AG04449 (cell line): ENCODE results near the gene CENPE.

ENCODE experiments used
- CTCF ChIA-PET: fragments of 350-600 bp; formaldehyde crosslinking; extraction: SDS; loops from one replicate; lab custom pipeline; 2021; ENCODE audit warnings: antibody characterized with exemption; lab: Yijun Ruan, JAX
- POLR2A ChIA-PET: fragments of 400-600, 350-600 bp; formaldehyde crosslinking; extraction: SDS; loops from one replicate; lab custom pipeline; 2020; ENCODE audit warnings: antibody characterized with exemption, inconsistent platforms; lab: Yijun Ruan, JAX
- DNase-seq: peaks from one replicate; pipeline ENCODE4 v3.0.0-alpha.2; 2010; ENCODE audit warnings: low read depth, low spot score
- H3K4me3 ChIP-seq: 2 replicates; pipeline ENCODE4 v1.5.1; 2011; ENCODE audit warnings: low read depth, mild to moderate bottlenecking, control low read depth, low read length
- CTCF ChIP-seq: IDR thresholded peaks from one replicate; pipeline ENCODE4 v1.5.1; 2011; ENCODE audit warnings: mild to moderate bottlenecking, moderate library complexity, low read length, control low read depth, inconsistent platforms; ENCODE audit not compliant: insufficient read depth; ENCODE audit errors: missing control alignments

CENPE gene

GRCh38 chr4:103075894-103076746 lies 122.0 kb downstream of the CENPE start:
- CTCF ChIA-PET = interaction anchor here (0.8 to 8.8 kb wide), 7 partner anchors 10 to 456 kb away, joined by 3 to 82 read pairs (median 6); partner anchors contain the start of gene BDH2

GRCh38 chr4:103075435-103075893 lies 122.7 kb downstream of the CENPE start:
- peak overlapping the region; percentile 72 for H3K4me3 ChIP-seq
- no peak for DNase-seq
- POLR2A ChIA-PET = no interaction called here
- no peak for TF ChIP-seq CTCF
- CTCF ChIA-PET = interaction anchor here (0.8 to 1.7 kb wide), 5 partner anchors 10 to 455 kb away, joined by 3 to 7 read pairs (median 4); partner anchors contain the start of gene BDH2

More at GRCh38 chr4:103075894-103076746, 122.0 kb downstream of the CENPE start:
- POLR2A ChIA-PET = interaction anchor here (0.9 kb wide), 2 partner anchors 12 to 24 kb away, joined by 3 read pairs; partner anchors contain the start of gene BDH2
- peak overlapping the region; percentile 72 for H3K4me3 ChIP-seq
- no peak for TF ChIP-seq CTCF
- no peak for DNase-seq

GRCh38 chr4:103074744-103075434 lies 123.3 kb downstream of the CENPE start:
- POLR2A ChIA-PET = no interaction called here
- TF ChIP-seq CTCF = no peak
- DNase-seq = no peak
- H3K4me3 ChIP-seq = peak overlapping the region; percentile 72
- CTCF ChIA-PET = interaction anchor here (0.8 to 1.7 kb wide), 5 partner anchors 9 to 455 kb away, joined by 3 to 7 read pairs (median 4); partner anchors contain the start of gene BDH2

GRCh38 chr4:103073792-103074438 lies 124.2 kb downstream of the CENPE start:
- CTCF ChIA-PET = interaction anchor here (1.5 kb wide), 1 partner anchor 26 kb away, joined by 3 read pairs; the partner anchor contains the start of gene BDH2
- DNase-seq = no peak
- TF ChIP-seq CTCF = no peak
- H3K4me3 ChIP-seq = no peak overlapping the region
- POLR2A ChIA-PET = no interaction called here

- POLR2A ChIA-PET = no interaction called here
- TF ChIP-seq CTCF = no peak
- no peak for DNase-seq
- CTCF ChIA-PET = no interaction called here
- H3K4me3 ChIP-seq = no peak overlapping the region
These were observed 130.1 kb downstream of the CENPE start for GRCh38 chr4:103067841-103068547.
